HEK293 (cell line): ENCODE data around the gene TUFM.

Experiments
- CTCF ChIA-PET: fragments of 350-600 bp; formaldehyde crosslinking; extraction: SDS; loops from one replicate; lab custom pipeline; 2021; ENCODE audit warnings: antibody characterized with exemption; lab: Yijun Ruan, JAX
- POLR2A ChIA-PET: fragments of 300-600 bp; formaldehyde crosslinking; extraction: SDS; loops from one replicate; lab custom pipeline; 2020; ENCODE audit warnings: antibody characterized with exemption, inconsistent platforms; lab: Yijun Ruan, JAX
- H3K27ac ChIP-seq: fragments of 200-500 bp; sonication (Bioruptor generic); 2 replicates; pipeline ENCODE4 v1.5.1; 2014; ENCODE audit warnings: low read depth, low read length, control low read depth, inconsistent platforms; ENCODE audit errors: extremely low read depth
- H3K36me3 ChIP-seq, 2 experiments: fragments of 200-500 bp in 1 of 2; sonication (Bioruptor generic) in 1 of 2; 1 replicate in 1 of 2; 2 replicates in 1 of 2; pipeline ENCODE4 v1.5.1; 2014 to 2017; ENCODE audit warnings: inconsistent platforms in 2 of 2, low read length in 2 of 2; ENCODE audit not compliant: control insufficient read depth in 2 of 2, insufficient read depth in 1 of 2
- H3K4me1 ChIP-seq: fragments of 200-500 bp; sonication (Bioruptor generic); 2 replicates; pipeline ENCODE4 v1.5.1; 2014; ENCODE audit warnings: mild to moderate bottlenecking, low read length, inconsistent platforms; ENCODE audit not compliant: control insufficient read depth, insufficient read depth
- H3K4me3 ChIP-seq: 2 replicates; pipeline ENCODE4 v1.5.1; 2011; ENCODE audit warnings: low read depth, mild to moderate bottlenecking, control low read depth, low read length, moderate library complexity
- H3K9me3 ChIP-seq: fragments of 200-500 bp; sonication (Bioruptor generic); 2 replicates; pipeline ENCODE4 v1.5.1; 2014; ENCODE audit warnings: low read depth, low read length, inconsistent platforms; ENCODE audit not compliant: control insufficient read depth, insufficient read depth
- GLI2 ChIP-seq: fragments of 450-650 bp; formaldehyde crosslinking; IDR thresholded peaks from 2 replicates; pipeline ENCODE4; 2017; ENCODE audit warnings: missing biosample characterization, missing genetic modification characterization, low read depth, borderline replicate concordance
- GLI4 ChIP-seq: fragments of 450-650 bp; formaldehyde crosslinking; IDR thresholded peaks from 2 replicates; pipeline ENCODE4 v1.5.1; 2016; ENCODE audit warnings: missing biosample characterization, missing genetic modification characterization
- GLIS1 ChIP-seq: fragments of 450-650 bp; formaldehyde crosslinking; IDR thresholded peaks from 2 replicates; pipeline ENCODE4 v1.5.1; 2016; ENCODE audit warnings: missing biosample characterization, missing genetic modification characterization
- KLF1 ChIP-seq: fragments of 450-650 bp; formaldehyde crosslinking; IDR thresholded peaks from 2 replicates; pipeline ENCODE4 v1.5.1; 2016; ENCODE audit warnings: missing biosample characterization, missing genetic modification characterization
- OSR2 ChIP-seq: fragments of 450-650 bp; formaldehyde crosslinking; IDR thresholded peaks from 2 replicates; pipeline ENCODE4 v1.5.1; 2016; ENCODE audit warnings: missing biosample characterization, missing genetic modification characterization
- REST ChIP-seq: fragments of 450-650 bp; formaldehyde crosslinking; IDR thresholded peaks from 2 replicates; pipeline ENCODE4 v1.5.1; 2016; ENCODE audit warnings: missing biosample characterization, missing genetic modification characterization
- ZBTB1 ChIP-seq: fragments of 450-650 bp; formaldehyde crosslinking; IDR thresholded peaks from 2 replicates; pipeline ENCODE4 v1.5.1; 2016; ENCODE audit warnings: missing biosample characterization, missing genetic modification characterization
- ZBTB21 ChIP-seq: fragments of 450-650 bp; formaldehyde crosslinking; IDR thresholded peaks from 2 replicates; pipeline ENCODE4 v1.5.1; 2017; ENCODE audit warnings: missing biosample characterization, missing genetic modification characterization
- ZBTB8A ChIP-seq: fragments of 450-650 bp; formaldehyde crosslinking; IDR thresholded peaks from 2 replicates; pipeline ENCODE4 v1.5.1; 2016; ENCODE audit warnings: missing biosample characterization, missing genetic modification characterization
- ZIC2 ChIP-seq: fragments of 450-650 bp; formaldehyde crosslinking; IDR thresholded peaks from 2 replicates; pipeline ENCODE4 v1.5.1; 2016; ENCODE audit warnings: missing biosample characterization, missing genetic modification characterization
- ZNF114 ChIP-seq: fragments of 450-650 bp; formaldehyde crosslinking; IDR thresholded peaks from 2 replicates; pipeline ENCODE4 v1.5.0; 2017; ENCODE audit warnings: missing biosample characterization, missing genetic modification characterization
- ZNF184 ChIP-seq: fragments of 450-650 bp; IDR thresholded peaks from 2 replicates; pipeline ENCODE4 v1.5.1; 2018; ENCODE audit warnings: missing biosample characterization, mild to moderate bottlenecking, missing genetic modification characterization
- ZNF335 ChIP-seq: fragments of 450-650 bp; formaldehyde crosslinking; conservative IDR thresholded peaks from 2 replicates; pipeline ENCODE4 v1.5.1; 2016; ENCODE audit warnings: missing biosample characterization, missing genetic modification characterization
- ZNF394 ChIP-seq: fragments of 450-650 bp; formaldehyde crosslinking; IDR thresholded peaks from 2 replicates; pipeline ENCODE4 v1.5.1; 2016; ENCODE audit warnings: missing biosample characterization, missing genetic modification characterization, mild to moderate bottlenecking, moderate library complexity, borderline replicate concordance
- ZNF600 ChIP-seq: fragments of 450-650 bp; formaldehyde crosslinking; IDR thresholded peaks from 2 replicates; pipeline ENCODE4 v1.5.1; 2016; ENCODE audit warnings: missing biosample characterization, missing genetic modification characterization
- ZNF621 ChIP-seq: fragments of 450-650 bp; formaldehyde crosslinking; IDR thresholded peaks from 2 replicates; pipeline ENCODE4 v1.5.1; 2017; ENCODE audit warnings: missing biosample characterization, missing genetic modification characterization
- ZNF639 ChIP-seq: fragments of 450-650 bp; formaldehyde crosslinking; IDR thresholded peaks from 2 replicates; pipeline ENCODE4 v1.5.1; 2016; ENCODE audit warnings: missing biosample characterization, missing genetic modification characterization
- ZNF768 ChIP-seq: fragments of 450-650 bp; formaldehyde crosslinking; IDR thresholded peaks from 2 replicates; pipeline ENCODE4 v1.5.1; 2018; ENCODE audit warnings: missing biosample characterization, mild to moderate bottlenecking, missing genetic modification characterization
- ZNF830 ChIP-seq: fragments of 450-650 bp; IDR thresholded peaks from 2 replicates; pipeline ENCODE4 v1.5.0; 2018; ENCODE audit warnings: missing biosample characterization, missing genetic modification characterization, low read depth, mild to moderate bottlenecking, moderate library complexity
- TF ChIP-seq, protein P1 (sequence below): fragments of 450-650 bp; formaldehyde crosslinking; IDR thresholded peaks from 2 replicates; pipeline ENCODE4 v1.5.1; 2017; ENCODE audit warnings: missing biosample characterization, missing genetic modification characterization
- TF ChIP-seq, protein P2 (sequence below): fragments of 450-650 bp; IDR thresholded peaks from 2 replicates; pipeline ENCODE4 v1.5.1; 2018; ENCODE audit warnings: missing biosample characterization, mild to moderate bottlenecking, missing genetic modification characterization

Gene TUFM

GRCh38 chr16:28880955-28881354 is 34.8 kb upstream of the TUFM start (continued):
- TF ChIP-seq GLI4 (0 out of 2 replicates have a peak, but pooled peaks have one; percentile 22), KLF1 (no peak)

GRCh38 chr16:28880589-28880915 is 34.4 kb upstream of the TUFM start:
- no peak overlapping the region for H3K4me3 ChIP-seq
- peak overlapping the region; percentile 60; the same call in 1 of the 2 replicates for H3K27ac ChIP-seq
- H3K4me1 ChIP-seq, result peaks cover 11% of the 10 kb centered on the region
- ChIA-PET CTCF (interaction anchor here (0.6 to 2.1 kb wide), 4 partner anchors 64 to 1151 kb away, joined by 3 to 10 read pairs (median 4); no protein-coding TSS in a partner anchor), POLR2A (interaction anchor here (0.5 to 2.5 kb wide), 6 partner anchors 16 to 64 kb away, joined by 3 to 13 read pairs (median 6); partner anchors contain the start of genes ATXN2L and TUFM)
- H3K9me3 ChIP-seq, result no peaks in the 10 kb centered on the region
- TF ChIP-seq ZBTB21 (no peak), GLIS1 (tag by site-specific recombination) (peak; percentile 40), ZNF114 (tag by site-specific recombination) (no peak), OSR2 (no peak), ZNF600 (tag by site-specific recombination) (peak; percentile 16; the same call in 1 of the 2 replicates), ZIC2 (tag by site-specific recombination) (peak; percentile 3), ZNF621 (no peak), ZBTB1 (tag by site-specific recombination) (no peak), ZNF394 (peak; percentile 89), ZNF830 (no peak), ZNF639 (no peak), ZNF184 (no peak), ZNF335 (peak; percentile 71), REST (tag by site-specific recombination) (no peak), ZBTB8A (tag by site-specific recombination) (no peak), GLI2 (tag by site-specific recombination) (no peak), ZNF768 (tag by site-specific recombination) (no peak)
- TF ChIP-seq, protein P1, sequence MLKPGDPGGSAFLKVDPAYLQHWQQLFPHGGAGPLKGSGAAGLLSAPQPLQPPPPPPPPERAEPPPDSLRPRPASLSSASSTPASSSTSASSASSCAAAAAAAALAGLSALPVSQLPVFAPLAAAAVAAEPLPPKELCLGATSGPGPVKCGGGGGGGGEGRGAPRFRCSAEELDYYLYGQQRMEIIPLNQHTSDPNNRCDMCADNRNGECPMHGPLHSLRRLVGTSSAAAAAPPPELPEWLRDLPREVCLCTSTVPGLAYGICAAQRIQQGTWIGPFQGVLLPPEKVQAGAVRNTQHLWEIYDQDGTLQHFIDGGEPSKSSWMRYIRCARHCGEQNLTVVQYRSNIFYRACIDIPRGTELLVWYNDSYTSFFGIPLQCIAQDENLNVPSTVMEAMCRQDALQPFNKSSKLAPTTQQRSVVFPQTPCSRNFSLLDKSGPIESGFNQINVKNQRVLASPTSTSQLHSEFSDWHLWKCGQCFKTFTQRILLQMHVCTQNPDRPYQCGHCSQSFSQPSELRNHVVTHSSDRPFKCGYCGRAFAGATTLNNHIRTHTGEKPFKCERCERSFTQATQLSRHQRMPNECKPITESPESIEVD (tag by site-specific recombination), result no peak
- TF ChIP-seq, protein P2, sequence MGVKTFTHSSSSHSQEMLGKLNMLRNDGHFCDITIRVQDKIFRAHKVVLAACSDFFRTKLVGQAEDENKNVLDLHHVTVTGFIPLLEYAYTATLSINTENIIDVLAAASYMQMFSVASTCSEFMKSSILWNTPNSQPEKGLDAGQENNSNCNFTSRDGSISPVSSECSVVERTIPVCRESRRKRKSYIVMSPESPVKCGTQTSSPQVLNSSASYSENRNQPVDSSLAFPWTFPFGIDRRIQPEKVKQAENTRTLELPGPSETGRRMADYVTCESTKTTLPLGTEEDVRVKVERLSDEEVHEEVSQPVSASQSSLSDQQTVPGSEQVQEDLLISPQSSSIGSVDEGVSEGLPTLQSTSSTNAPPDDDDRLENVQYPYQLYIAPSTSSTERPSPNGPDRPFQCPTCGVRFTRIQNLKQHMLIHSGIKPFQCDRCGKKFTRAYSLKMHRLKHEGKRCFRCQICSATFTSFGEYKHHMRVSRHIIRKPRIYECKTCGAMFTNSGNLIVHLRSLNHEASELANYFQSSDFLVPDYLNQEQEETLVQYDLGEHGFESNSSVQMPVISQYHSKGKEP (tag by site-specific recombination), result 0 out of 2 replicates have a peak, but pooled peaks have one; percentile 2
- peaks cover 0 to 5% of the 10 kb centered on the region in 2 experiments; a peak in 2 of 3 replicates for H3K36me3 ChIP-seq
